ENCODE measurements around the gene AUTS2.

AUTS2 gene

DNA sequence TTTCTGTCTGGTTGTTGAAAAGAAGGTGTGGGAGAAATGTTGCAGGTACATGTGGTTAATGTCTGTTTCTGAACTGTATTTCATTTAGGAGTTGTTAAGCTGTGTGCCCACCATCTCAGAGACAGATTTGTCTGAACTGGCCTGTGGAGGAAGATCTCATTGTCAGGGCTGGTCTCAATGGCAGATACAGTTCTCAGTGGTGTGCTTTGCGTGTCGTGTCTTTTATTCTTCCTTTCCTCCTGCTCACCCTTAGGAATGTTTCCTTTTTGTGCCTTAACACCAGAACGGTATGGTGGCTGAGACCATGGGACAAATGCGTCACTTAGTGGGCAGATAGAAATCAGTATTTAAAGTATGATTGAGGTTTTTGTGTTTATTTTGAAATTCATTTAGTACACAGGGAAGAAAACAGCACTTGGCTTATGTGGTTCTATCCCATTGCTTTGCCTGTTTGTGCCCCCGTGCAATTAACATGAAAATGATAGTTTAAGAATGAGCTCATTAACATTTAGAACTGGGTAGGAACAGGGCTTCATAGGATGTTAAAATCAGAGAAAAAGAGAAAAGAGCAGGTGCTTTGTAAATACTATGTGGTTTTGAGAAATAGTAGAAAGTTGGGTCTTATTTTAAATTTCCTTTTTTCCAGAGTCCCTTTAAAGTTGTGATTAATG lies 112.6 kb downstream of the AUTS2 start:
- DNase-seq (ENCODE audit: extremely low read depth in 1 of 2, low read depth in 1 of 2): no peak

DNA sequence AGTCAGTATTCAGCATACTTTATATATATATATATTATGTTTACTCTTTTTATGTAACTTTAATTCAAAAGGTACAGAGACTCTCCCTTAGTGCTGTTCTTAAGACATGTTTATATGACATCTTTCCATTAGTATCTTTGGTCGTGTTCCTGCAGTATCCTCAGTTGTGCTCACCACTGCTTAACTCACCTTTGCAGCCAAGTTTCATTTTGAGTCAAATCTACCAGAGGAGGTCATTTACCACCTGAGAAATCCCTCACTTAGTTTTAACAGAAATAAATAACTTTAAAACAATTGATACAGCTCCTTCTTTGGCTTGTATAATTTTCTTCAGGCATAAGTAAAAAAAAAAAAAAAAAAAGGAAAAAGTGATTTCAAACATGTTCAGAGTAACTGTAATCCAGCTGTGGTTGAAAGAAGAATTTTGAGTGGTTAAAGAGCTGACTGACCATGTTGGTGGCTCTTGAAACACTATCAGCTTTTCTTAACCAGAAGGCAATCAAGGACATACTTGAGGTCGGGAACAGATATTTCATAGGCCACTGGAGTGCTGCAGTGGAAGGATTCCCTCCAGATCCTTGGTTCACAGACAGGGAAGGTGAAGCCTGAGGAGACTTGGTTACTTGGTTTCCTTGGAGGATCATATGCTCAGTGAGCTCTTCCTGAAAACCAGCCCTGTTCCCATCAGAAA lies 116.8 kb downstream of the AUTS2 start:
- DNase-seq (ENCODE audit: extremely low read depth in 1 of 2, low read depth in 1 of 2): no peak

DNA sequence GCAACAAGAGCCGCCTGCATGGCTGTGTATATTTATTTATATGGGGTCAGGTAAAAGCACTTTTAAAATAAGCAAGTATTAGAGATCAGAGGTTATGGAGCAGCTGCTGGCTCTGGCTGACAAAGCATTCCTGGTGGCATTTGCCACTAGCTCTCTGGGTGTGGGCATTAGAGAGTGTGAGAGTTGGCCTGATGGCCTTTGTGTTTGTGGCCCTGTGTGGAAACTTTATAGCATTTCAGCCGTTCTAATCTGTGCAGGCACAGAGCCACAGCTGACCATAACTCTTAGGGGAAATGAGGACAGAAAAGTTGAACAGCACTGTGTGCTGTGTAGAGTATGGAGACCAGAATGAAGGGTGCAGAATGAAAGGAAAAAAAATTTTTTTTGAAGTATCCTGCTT lies 118.9 kb downstream of the AUTS2 start:
- no peak for DNase-seq (ENCODE audit: extremely low read depth in 1 of 2, low read depth in 1 of 2)

DNA sequence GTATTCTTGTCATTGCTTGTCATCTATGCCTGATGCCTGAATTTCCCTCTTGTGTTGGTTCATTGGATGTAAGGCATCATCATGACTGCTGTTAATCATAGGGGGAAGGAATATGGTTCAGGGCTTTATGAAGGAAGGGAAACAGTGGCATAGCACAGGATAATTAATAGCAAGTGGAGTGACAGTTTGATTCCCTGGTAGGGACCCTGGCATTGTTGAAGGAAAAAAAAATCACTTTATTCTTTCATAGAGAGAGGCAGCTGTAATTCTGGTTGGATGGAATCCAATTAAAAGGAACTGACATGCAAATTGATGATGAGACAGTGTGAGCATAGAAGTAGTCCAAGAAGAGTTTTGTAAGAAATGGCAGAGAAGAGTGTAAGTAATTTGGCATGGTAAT lies 121.4 kb downstream of the AUTS2 start:
- DNase-seq (ENCODE audit: extremely low read depth in 1 of 2, low read depth in 1 of 2): no peak

DNA sequence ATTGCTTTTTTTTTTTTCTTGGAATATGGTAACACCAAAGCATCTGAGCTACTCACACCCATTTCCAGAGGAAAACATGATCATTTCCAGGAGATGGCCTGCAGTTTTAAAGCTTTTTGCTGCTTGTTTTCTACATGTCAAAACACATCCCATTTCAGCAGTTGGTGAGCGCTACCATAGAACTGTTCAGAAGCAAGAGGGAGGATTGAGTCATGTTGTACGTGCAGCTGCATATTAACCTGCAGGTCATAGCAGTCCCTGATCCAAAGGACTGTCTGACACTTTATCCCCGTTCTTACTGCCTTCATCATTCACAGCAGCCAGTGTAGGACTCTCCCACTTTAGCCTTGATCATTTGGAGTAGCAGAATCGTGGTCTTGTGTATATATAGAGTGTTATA lies 124.6 kb downstream of the AUTS2 start:
- no peak for DNase-seq (ENCODE audit: extremely low read depth in 1 of 2, low read depth in 1 of 2)

DNA sequence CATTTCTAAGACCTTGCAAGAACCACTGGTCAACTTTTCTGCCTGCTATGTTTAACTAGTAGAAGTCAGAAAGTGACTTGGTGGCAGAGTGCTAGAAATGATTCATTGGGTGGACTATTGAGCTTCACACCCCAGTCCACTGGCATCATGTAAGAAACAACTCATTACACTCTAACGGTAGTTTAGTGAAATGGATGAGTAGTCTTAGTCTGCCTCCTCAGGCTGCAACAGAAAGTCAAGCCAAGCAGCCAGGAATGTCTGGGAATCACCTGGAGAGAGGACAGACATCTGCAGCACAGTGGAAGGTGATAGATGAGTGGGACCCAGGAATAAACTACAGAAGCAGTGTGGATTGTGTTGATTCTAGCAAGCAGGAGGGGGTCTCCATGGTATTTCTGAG lies 125.4 kb downstream of the AUTS2 start:
- no peak for DNase-seq (ENCODE audit: extremely low read depth in 1 of 2, low read depth in 1 of 2)

DNA sequence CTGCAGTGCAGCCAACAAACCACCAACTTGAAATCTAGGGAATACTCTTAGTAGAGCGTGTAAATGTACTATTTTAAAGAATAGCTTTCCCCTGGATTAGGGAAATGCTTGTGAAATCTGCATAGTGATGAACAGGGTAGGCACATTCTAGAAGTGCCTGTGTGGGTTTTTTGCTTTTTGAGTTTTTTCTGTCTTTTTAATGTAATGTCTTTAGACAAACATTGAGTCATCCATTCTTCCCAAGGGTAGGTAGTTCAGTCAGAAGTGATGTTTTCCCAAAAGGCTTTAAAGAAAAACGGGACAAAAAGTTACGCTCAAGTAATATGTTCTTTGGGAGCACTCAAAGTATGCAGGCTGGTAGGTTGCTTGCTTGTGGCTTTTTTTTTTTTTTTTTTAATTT lies 130.0 kb downstream of the AUTS2 start:
- no peak for DNase-seq (ENCODE audit: extremely low read depth in 1 of 2, low read depth in 1 of 2)

DNA sequence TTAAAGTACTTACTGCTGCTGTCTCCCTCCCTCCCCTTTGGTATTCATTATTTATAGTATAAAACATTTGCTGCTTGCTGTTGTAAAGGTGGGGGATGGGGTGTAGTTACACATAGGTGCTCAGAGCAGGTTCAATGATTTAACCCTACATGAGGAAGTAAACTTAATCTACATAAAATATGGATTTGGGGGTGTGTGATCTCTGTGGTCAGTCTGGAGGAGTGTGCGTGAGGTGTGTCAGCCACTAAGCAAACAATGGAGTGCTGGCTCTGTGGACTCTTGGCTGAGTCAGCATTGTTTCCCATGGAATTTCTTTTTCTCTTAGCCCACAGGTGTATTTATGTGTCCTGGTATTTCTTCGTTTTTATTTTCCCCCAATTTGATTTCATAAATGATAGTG lies 133.9 kb downstream of the AUTS2 start:
- no peak for DNase-seq (ENCODE audit: extremely low read depth in 1 of 2, low read depth in 1 of 2)

DNA sequence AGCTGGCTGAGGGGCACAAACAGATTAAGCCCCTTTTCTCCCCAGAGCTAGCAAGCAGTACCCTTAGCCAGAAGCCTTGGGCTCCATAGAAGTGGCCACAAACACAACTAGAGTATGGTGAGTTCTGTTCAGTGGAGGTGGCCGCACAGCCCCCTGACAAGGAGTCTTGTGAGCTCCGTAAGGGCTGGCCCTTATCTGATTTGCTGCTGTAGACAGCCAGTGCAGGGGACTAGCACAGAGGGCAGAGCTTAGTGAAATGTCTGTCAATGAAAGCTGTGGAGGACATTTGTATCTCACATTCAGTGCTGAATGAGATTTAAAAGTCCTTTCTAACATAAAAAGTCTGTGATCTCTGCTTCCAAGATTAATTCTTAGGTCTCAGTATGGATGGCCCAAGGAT lies 137.3 kb downstream of the AUTS2 start:
- no peak for DNase-seq (ENCODE audit: extremely low read depth in 1 of 2, low read depth in 1 of 2)

DNA sequence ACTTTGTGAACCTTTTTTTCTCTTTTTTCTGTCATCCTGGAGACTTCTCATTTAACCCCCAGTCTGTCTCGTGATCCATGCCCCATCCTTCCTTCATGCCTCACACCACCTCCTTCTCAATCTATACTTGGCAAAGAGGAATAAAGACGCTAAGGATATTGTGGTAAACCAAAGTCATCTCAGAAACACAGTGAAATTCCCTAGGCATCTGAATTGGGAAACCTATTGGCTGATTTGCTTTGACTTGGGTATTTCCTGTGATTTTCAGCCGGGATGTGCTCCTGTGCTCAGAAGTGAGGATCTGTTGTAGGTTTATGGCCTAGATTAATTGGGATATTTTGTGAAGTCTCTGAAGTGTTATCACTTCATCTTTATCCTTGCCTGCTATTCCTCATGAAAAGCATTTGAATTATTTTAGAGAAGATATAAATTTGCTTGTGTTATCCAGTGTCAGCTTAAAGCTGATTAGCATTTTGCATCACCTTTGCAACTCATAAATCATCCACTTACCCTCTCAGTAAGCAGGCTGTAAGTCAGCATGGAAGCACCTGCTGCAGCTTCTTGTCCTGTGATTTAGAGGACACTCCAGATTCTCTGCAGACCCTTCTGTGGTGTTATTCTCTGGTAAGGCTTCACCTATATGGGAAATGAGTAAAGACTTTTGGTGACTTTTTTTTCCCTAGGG lies 138.0 kb downstream of the AUTS2 start:
- DNase-seq (ENCODE audit: extremely low read depth in 1 of 2, low read depth in 1 of 2): no peak

DNA sequence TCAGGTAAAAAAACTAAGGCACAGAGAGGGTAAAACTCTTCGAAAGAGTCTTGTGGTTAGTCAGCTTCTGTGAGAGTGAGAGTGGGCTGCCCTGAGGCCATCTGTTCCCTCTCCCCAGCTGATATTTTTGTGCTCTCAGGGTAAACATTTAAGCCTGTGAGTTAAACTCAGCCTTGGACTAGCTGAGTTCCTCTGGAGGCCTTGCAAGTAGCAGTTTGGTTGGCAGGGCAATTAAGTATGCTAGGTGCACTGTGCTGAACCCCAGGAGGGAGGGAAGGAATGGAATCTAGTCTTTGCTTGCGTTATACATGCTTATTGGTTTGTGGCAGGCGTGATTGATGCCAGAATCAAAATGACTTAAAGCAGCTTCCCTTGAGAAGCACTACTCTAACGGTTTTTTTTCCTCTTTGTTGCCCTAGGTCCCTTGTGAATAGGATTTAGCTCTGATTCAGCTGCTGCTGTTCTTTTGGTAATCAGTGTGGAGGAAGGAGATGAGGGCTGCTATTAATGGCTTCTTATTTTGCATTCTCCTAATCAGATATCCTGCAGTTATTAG lies 140.2 kb downstream of the AUTS2 start:
- no peak for DNase-seq (ENCODE audit: extremely low read depth in 1 of 2, low read depth in 1 of 2)

DNA sequence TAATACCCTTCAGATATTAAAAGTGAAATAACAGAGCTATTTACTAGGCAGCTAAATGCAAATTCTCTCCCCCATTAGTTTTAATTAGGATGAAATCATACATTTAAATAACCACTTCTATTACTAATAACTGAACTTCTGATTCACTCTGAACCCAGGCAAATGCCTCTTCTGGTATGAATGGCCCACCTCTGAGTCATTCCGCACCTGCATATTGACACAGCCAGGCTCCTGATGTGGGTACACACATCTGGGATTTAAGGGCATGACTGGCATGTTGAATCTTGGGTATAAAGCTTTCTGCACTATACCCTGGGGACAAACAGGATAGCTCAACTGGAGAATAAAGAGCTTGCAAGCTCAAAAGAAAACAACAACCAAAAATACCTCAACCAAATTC lies 140.9 kb downstream of the AUTS2 start:
- DNase-seq (ENCODE audit: extremely low read depth in 1 of 2, low read depth in 1 of 2): peak; percentile 5 to 47

DNA sequence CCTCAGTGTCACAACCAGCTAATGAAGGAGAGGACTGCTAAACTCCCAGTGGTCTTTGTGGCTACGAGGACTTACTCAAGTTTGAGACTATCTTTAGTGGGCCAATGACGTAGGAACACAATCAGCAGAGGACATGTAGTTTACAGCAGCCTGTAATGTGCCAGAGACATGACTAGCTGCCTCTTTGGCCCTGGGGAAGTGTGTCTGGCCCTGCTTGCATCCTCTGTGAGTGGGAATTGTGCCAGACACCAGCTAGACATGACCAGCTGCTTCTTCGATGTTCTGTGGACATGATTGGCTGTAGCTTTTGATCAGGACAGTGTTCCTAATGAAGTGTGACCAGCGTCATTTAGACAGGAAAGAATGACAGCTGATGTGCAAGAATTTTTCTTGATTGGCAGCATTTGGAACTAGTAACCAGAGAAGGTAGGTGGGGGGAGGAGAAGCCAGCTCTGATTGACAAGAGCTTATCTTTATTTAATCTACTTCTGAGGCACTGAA lies 141.7 kb downstream of the AUTS2 start:
- DNase-seq (ENCODE audit: extremely low read depth in 1 of 2, low read depth in 1 of 2): no peak

DNA sequence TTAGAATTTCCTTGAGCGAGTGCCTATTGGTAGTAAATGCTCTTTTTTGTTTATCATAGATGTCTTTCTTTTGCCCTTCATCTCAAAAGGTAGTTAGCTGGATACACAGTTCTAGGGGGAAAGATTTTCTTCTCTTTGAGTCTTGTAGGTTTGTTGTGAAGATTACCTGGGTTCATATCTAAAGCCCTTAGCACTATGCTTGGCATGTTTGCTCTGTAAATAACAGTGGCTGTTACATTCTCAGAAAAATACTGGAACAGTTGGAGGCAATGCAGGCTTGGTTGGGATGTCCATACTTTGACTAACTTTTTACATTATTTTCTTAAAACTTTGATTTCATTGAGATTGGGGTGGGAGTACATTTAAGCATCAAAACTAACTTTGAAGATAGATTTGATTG lies 144.0 kb downstream of the AUTS2 start:
- no peak for DNase-seq (ENCODE audit: extremely low read depth in 1 of 2, low read depth in 1 of 2)

DNA sequence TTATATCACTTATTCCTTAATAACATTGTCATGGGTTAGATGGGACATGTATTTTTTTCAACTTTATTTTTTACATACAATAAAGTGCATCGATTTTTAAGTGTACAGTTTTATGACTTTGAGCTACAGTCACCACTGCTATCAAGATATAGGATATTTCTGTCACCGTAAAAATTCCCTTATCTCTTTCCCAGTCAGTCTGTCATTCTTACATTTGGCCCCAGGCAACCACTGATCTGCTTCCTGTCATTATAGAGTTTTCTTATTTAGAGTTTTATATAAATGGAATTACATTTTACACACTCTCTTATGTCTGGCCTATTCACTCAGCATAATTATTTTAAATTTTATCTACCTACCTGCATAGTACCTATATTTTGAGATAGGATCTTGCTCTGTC lies 145.2 kb downstream of the AUTS2 start:
- no peak for DNase-seq (ENCODE audit: extremely low read depth in 1 of 2, low read depth in 1 of 2)

DNA sequence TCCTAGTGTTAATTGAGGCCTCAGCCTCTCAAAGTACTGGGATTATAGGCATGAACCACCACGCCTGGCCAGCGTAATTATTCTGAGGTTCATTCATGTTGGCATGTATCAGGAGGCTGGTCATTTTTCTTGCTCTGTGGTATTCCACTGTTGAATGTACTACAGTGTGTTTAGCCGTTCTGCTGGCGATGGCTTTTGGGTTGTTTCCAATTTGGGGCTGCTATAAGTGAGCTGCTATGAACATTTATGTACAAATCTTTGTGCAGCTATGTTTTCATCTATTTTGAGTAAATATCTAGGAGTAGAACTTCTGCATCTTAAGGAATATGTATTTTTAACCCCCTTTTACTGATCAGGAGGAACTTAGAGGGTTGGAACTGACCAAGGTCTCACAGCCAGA lies 145.8 kb downstream of the AUTS2 start:
- no peak for DNase-seq (ENCODE audit: extremely low read depth in 1 of 2, low read depth in 1 of 2)

DNA sequence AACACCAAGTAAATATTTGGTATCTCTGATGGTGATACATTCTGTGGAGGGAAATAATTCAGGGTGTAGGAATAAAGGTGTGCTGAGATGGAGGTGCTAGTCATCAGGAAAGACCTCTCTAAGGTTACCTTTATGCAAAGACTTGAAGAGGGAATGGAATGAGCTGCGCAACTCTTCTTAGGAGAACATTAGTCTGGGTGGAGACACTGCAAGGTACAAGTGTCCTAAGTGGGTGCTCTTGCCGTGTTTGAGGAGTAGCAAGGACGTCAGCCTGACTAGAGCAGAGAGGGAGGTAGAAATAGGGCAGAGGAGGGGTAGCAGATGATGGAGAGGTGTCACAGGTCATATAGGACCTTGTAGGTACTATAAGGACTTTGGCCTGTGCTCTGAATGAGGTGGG lies 148.1 kb downstream of the AUTS2 start:
- no peak for DNase-seq (ENCODE audit: extremely low read depth in 1 of 2, low read depth in 1 of 2)

DNA sequence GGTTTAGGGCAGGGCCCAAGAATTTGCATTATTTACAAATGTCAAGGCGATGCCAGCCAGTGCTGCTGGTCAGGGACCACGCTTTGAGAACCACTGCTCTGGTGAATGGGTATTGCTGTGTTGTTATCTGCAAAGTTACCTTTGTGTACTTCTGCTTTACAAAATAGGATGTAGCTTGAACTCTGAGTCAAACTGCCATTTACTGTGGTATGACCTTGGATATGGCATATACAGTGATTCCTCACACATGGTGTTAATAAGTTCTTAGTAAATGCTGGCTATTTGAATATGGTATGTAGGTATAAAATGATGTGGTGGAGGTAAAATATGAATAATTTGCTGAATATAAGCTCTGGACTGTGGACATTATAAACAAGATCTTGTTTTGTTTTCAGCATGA lies 148.9 kb downstream of the AUTS2 start:
- no peak for DNase-seq (ENCODE audit: extremely low read depth in 1 of 2, low read depth in 1 of 2)

DNA sequence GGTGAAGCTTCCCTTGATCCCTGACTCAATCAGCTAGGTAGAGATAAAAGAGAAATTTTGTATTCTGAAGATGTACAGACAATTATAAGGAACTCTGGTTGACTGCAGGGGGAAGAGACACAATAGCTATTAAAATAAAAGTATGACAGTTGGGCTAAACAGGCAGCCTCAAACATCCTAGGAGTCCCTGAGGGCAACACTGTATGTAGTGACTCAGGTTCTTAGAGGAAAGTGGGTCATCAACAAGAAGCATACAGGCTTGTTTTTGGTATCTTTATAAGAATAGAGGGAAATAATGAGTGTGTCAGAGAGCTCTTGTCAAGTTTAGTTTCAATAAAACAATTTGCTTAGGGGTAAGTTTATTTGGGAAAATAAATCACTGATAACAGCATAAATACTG lies 150.3 kb downstream of the AUTS2 start:
- DNase-seq (ENCODE audit: extremely low read depth in 1 of 2, low read depth in 1 of 2): no peak

DNA sequence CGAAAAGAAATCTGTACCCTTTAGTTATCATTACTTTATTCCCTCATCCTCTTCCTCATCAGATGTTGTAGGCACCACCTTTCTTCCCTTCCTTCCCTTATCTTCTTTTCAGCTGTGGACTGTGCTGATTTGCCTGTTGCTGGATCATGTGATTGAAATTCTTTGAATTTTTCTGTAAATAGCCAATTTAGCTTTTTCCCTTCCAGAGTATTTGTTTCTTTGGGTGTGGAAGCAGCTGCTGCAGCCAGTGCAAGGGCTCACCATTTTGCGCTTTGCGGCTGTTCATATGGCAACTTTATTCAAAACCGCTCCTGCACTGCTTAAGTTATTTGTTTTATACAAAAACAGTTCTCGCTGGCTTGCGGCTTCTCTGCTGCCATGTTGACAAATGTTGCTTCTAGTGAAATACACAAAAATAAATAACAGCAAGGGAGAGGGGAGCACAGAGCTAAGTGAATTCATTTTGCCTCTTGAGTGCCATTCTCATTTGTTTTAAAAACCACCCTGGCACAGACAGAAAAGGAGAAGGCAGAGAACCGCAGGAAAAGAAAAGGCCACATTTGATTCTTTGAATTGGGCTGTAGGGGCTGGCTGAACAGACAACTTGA lies 151.2 kb downstream of the AUTS2 start:
- DNase-seq (ENCODE audit: extremely low read depth in 1 of 2, low read depth in 1 of 2): no peak

DNA sequence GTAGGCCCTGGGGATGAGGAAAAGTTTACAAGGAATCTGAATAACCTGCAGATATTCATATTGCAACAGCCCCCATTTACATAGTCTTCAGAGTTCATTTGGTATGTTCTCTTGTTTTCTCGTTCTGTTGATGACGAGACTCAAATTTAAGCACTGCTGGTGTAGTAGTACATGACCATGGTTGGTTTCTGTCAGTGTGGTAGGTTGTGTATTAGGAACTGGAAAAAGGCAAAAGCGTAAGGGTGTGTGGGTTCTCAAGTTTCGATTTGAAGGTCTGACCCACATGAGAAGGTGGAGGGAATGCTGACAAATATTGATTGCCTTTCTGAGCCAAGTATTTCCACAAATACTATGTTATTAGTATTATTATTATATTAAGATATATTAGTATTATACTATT lies 151.7 kb downstream of the AUTS2 start:
- DNase-seq (ENCODE audit: extremely low read depth in 1 of 2, low read depth in 1 of 2): no peak

Data from stimulated activated CD8-positive, alpha-beta memory T cell treated with anti-CD3 and anti-CD28 coated beads, Interleukin-7, amount 100 ng/mL, for 48 hours (primary cell).